Smooth muscle cell (in vitro differentiated cells): ENCODE results near the gene ODAD3. TPM values are rescaled to one million over a fixed set of nuclear protein-coding genes. Genes with fewer than 3 reads are reported as not detected.

Source experiments
- DNase-seq: peaks from one replicate; lab custom pipeline; 2025; ENCODE audit not compliant: unreplicated experiment; lab: John Stamatoyannopoulos, UW
- H2AFZ ChIP-seq: fragments of 200-600 bp; sonication (generic); 2 replicates; pipeline ENCODE4 v1.6.0; 2016; ENCODE audit warnings: antibody characterized with exemption, low read depth, mild to moderate bottlenecking
- H3F3A ChIP-seq: fragments of 200-600 bp; sonication (generic); 2 replicates; pipeline ENCODE4 v1.6.0; 2017; ENCODE audit warnings: antibody characterized with exemption, low read depth
- H3K27ac ChIP-seq: fragments of 200-600 bp; sonication (generic); 2 replicates; pipeline ENCODE4 v1.5.1; 2016; ENCODE audit warnings: low read depth, mild to moderate bottlenecking
- H3K27me3 ChIP-seq: fragments of 200-600 bp; sonication (generic); 2 replicates; pipeline ENCODE4 v1.6.1; 2016; ENCODE audit warnings: low read depth, mild to moderate bottlenecking
- H3K36me3 ChIP-seq: fragments of 200-600 bp; sonication (generic); 2 replicates; pipeline ENCODE4 v1.5.1; 2016; ENCODE audit warnings: low read depth
- H3K4me1 ChIP-seq: fragments of 200-600 bp; sonication (generic); 2 replicates; pipeline ENCODE4 v1.5.1; 2016; ENCODE audit warnings: low read depth
- H3K4me2 ChIP-seq: fragments of 200-600 bp; sonication (generic); 2 replicates; pipeline ENCODE4 v1.6.0; 2016; ENCODE audit warnings: mild to moderate bottlenecking
- H3K4me3 ChIP-seq: fragments of 200-600 bp; sonication (generic); 2 replicates; pipeline ENCODE4 v1.5.1; 2016; ENCODE audit warnings: mild to moderate bottlenecking
- H3K79me2 ChIP-seq: fragments of 200-600 bp; sonication (generic); 2 replicates; pipeline ENCODE4 v1.6.0; 2016; ENCODE audit warnings: low read depth, mild to moderate bottlenecking
- H3K9ac ChIP-seq: fragments of 200-600 bp; sonication (generic); 2 replicates; pipeline ENCODE4 v1.6.0; 2016; ENCODE audit warnings: low read depth
- H3K9me3 ChIP-seq: fragments of 200-600 bp; sonication (generic); replicated peaks from 2 replicates; pipeline ENCODE4 v1.5.1; 2016; ENCODE audit warnings: low read depth
- H4K20me1 ChIP-seq: fragments of 200-600 bp; sonication (generic); 2 replicates; pipeline ENCODE4 v1.6.0; 2016; ENCODE audit warnings: low read depth
- CTCF ChIP-seq: fragments of 200-600 bp; sonication (generic); IDR thresholded peaks from 2 replicates; pipeline ENCODE4 v1.5.1; 2017; ENCODE audit warnings: borderline replicate concordance, mild to moderate bottlenecking, antibody characterized with exemption; ENCODE audit not compliant: insufficient read depth, poor library complexity, severe bottlenecking
- WGBS: methylation state at CpG from one replicate; pipeline ENCODE4 v1.1.7; 2016; ENCODE audit warnings: low lambda C conversion rate; 5-methylcytosine and 5-hydroxymethylcytosine counted together
- polyA plus RNA-seq: library from polyadenylated mRNA; unstranded; fragments of >200 nt; fragmentation: Nextera tagmentation; extraction: Ambion mirVana; gene quantifications from 2 replicates; pipeline ENCODE4 v1.2.1, GENCODE V29; 2016
- total RNA-seq: library from RNA; depleted of rRNA; stranded (reverse); fragments of >200 nt; gene quantifications from 2 replicates; pipeline ENCODE4 v1.2.3, GENCODE V29; 2014

The ODAD3 gene
- total and polyA plus RNA-seq, 2 experiments from 2014 or later = 5.1 TPM; not detected in 1

GRCh38 chr19:11384778-11385129, 50.2 kb downstream of the ODAD3 start:
- no peak overlapping the region for H3K4me3 ChIP-seq
- peaks cover 9% of the 10 kb centered on the region for H3K4me1 ChIP-seq
- no peaks in the 10 kb centered on the region for H3K79me2 ChIP-seq
- DNase-seq = no peak
- H3K36me3 ChIP-seq = no peaks in the 10 kb centered on the region
- H3F3A ChIP-seq = peaks cover 6% of the 10 kb centered on the region
- no peaks in the 10 kb centered on the region for H3K27me3 ChIP-seq
- H3K9me3 ChIP-seq = no peaks in the 10 kb centered on the region
- H3K4me2 ChIP-seq = no peak overlapping the region
- H4K20me1 ChIP-seq = peaks cover 3% of the 10 kb centered on the region
- H3K27ac ChIP-seq = no peak overlapping the region
- H3K9ac ChIP-seq = no peak overlapping the region
- 80% methylated on average over 5 of the region's 5 CpGs for WGBS
- TF ChIP-seq CTCF = no peak
- no peak overlapping the region for H2AFZ ChIP-seq

GRCh38 chr19:11383706-11384048, 51.2 kb downstream of the ODAD3 start:
- no peaks in the 10 kb centered on the region for H3K36me3 ChIP-seq
- no peaks in the 10 kb centered on the region for H3K79me2 ChIP-seq
- peak overlapping the region; percentile 72 for H2AFZ ChIP-seq
- peaks cover 9% of the 10 kb centered on the region for H3K4me1 ChIP-seq
- peaks cover 3% of the 10 kb centered on the region for H4K20me1 ChIP-seq
- H3K9ac ChIP-seq = peak overlapping the region; percentile 29
- peak overlapping the region; percentile 95 for H3K4me2 ChIP-seq
- whole genome bisulfite sequencing = 0% methylated on average over 1 of the region's 9 CpGs
- H3K27ac ChIP-seq = no peak overlapping the region
- peak overlapping the region; percentile 59 for H3K4me3 ChIP-seq
- no peak for TF ChIP-seq CTCF
- no peaks in the 10 kb centered on the region for H3K27me3 ChIP-seq
- no peaks in the 10 kb centered on the region for H3K9me3 ChIP-seq
- DNase-seq = no peak
- H3F3A ChIP-seq = peaks cover 6% of the 10 kb centered on the region

- Histone ChIP-seq H3K27ac (no peak overlapping the region), H3K36me3 (no peaks in the 10 kb centered on the region), H3K79me2 (no peaks in the 10 kb centered on the region), H3K4me3 (peak overlapping the region; percentile 59), H3K27me3 (no peaks in the 10 kb centered on the region), H4K20me1 (peaks cover 3% of the 10 kb centered on the region), H3K9ac (peak overlapping the region; percentile 29), H2AFZ (peak overlapping the region; percentile 72), H3K9me3 (no peaks in the 10 kb centered on the region), H3F3A (peaks cover 10% of the 10 kb centered on the region), H3K4me2 (peak overlapping the region; percentile 95), H3K4me1 (peaks cover 12% of the 10 kb centered on the region)
- 2% methylated on average over 31 of the region's 65 CpGs for WGBS
- peak; percentile 80 for TF ChIP-seq CTCF
- peak; percentile 33 for DNase-seq
Measured at GRCh38 chr19:11382898-11383705, 51.8 kb downstream of the ODAD3 start.
